Measurements from ENCODE around the gene WARS2. TPM values are rescaled to one million over a fixed set of nuclear protein-coding genes. Genes with fewer than 3 reads are reported as not detected.

Gene WARS2
- 23.9 and 24.5 TPM in 2 replicates for total RNA-seq

DNA sequence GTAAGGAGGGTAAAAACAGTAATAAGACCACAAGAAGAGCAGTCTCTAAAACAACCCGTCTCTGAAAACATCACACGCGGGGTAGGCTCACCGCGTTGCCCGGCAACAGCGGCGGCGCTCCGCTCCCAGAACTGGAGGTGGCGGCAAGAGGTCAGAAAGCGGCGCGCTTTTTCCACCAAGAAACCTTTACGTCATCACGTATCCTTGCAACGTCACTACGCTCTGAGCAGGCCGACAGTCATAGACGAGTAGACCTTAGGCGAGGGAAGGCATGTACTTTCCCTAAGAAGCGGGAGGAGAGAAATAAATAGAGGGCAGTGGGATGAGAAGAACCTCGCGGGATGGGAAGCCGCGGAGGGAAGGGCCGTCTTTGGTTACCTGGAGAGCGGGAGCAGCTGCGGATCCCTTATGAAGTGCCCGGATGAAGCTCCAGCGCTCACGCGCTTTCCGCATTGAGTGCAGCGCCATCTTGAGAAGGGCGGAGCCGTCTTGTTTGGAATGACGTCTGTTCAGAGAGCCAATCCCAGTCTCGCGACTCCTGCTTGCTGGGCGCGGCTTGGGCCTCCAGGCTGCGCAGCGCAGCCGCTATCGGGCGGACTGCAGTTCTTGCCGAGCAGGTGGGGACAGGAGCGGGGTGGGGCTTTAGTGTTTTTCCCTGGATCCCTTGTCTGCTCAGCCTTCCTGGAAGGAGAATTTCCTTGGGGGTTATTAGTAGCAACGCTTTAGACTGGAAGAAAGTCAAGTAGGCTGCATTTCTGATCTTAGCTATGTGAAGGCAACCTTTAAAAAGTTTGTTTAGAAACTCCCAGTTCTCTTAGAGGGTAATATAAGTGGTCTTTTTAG, at the start of gene WARS2:
Gene WARS2, minus strand, starts transcription at position 477 of the 843 bp plus-strand sequence. Its CDS starts 9 bp downstream, at position 468.
- no peaks in the 10 kb centered on the region for H4K20me1 ChIP-seq (ENCODE audit: insufficient read depth, low read length)
- H3K27me3 ChIP-seq (ENCODE audit: insufficient read depth, low read length), result no peaks in the 10 kb centered on the region
- peak; percentile 94 for DNase-seq (ENCODE audit: insufficient read length, low spot score, missing footprints)
- H3K27ac ChIP-seq (ENCODE audit: low read depth, low read length), result peak within 1 kb of the TSS; percentile 100
- H3K4me1 ChIP-seq (ENCODE audit: insufficient read depth, low read length), result peaks cover 14% of the 10 kb centered on the region
- H3K79me2 ChIP-seq (ENCODE audit: insufficient read depth, low read length), result peaks cover 26% of the 10 kb centered on the region
- no peaks in the 10 kb centered on the region for H3K9me3 ChIP-seq (ENCODE audit: low read depth, low read length)
- H3K4me2 ChIP-seq (ENCODE audit: insufficient read depth, low read length), result peak within 1 kb of the TSS; percentile 93
- TF ChIP-seq, protein P1, sequence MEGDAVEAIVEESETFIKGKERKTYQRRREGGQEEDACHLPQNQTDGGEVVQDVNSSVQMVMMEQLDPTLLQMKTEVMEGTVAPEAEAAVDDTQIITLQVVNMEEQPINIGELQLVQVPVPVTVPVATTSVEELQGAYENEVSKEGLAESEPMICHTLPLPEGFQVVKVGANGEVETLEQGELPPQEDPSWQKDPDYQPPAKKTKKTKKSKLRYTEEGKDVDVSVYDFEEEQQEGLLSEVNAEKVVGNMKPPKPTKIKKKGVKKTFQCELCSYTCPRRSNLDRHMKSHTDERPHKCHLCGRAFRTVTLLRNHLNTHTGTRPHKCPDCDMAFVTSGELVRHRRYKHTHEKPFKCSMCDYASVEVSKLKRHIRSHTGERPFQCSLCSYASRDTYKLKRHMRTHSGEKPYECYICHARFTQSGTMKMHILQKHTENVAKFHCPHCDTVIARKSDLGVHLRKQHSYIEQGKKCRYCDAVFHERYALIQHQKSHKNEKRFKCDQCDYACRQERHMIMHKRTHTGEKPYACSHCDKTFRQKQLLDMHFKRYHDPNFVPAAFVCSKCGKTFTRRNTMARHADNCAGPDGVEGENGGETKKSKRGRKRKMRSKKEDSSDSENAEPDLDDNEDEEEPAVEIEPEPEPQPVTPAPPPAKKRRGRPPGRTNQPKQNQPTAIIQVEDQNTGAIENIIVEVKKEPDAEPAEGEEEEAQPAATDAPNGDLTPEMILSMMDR (IDR thresholded peaks at IDR 0.05; ENCODE audit: extremely low read depth, low read depth, low read length), result no peak
- H3K4me3 ChIP-seq (ENCODE audit: insufficient read depth, low read length), result peak within 1 kb of the TSS; percentile 81
- H2AFZ ChIP-seq (ENCODE audit: low read length), result peak within 1 kb of the TSS; percentile 98
- no peaks in the 10 kb centered on the region for H3K36me3 ChIP-seq (ENCODE audit: insufficient read depth, low read length)

DNA sequence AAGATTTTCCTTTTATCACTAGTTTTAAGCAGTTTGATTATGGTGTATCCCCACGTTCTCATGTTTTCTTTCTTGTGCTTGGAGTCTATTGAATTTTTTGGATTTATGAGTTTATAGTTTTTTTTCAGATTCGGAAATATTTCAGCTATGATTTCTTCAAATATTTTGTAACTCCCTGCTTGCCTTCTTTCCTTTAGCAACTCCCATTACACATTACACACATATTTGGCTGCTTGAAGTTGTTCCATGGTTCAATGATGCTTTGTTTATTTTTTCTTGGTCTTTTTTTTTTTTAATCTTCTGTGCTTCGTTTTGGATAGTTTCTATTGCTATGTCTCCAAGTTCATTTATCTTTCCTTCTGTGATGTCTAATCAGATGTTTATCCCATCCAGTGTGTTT, 48.5 kb upstream of the WARS2 start:
- H3K27me3 ChIP-seq (ENCODE audit: insufficient read depth, low read length), result no peaks in the 10 kb centered on the region
- no peaks in the 10 kb centered on the region for H3K9me3 ChIP-seq (ENCODE audit: low read depth, low read length)
- no peaks in the 10 kb centered on the region for H3K4me1 ChIP-seq (ENCODE audit: insufficient read depth, low read length)
- peak overlapping the region; percentile 33 for H3K4me2 ChIP-seq (ENCODE audit: insufficient read depth, low read length)
- no peaks in the 10 kb centered on the region for H3K36me3 ChIP-seq (ENCODE audit: insufficient read depth, low read length)
- TF ChIP-seq, protein P1 (IDR thresholded peaks at IDR 0.05; ENCODE audit: extremely low read depth, low read depth, low read length), result no peak
- no peak overlapping the region for H3K4me3 ChIP-seq (ENCODE audit: insufficient read depth, low read length)
- DNase-seq (ENCODE audit: insufficient read length, low spot score, missing footprints), result no peak
- H2AFZ ChIP-seq (ENCODE audit: low read length), result no peak overlapping the region
- H3K79me2 ChIP-seq (ENCODE audit: insufficient read depth, low read length), result no peaks in the 10 kb centered on the region
- H4K20me1 ChIP-seq (ENCODE audit: insufficient read depth, low read length), result no peaks in the 10 kb centered on the region
- H3K27ac ChIP-seq (ENCODE audit: low read depth, low read length), result no peak overlapping the region

- Histone ChIP-seq H3K79me2 (ENCODE audit: insufficient read depth, low read length) (no peaks in the 10 kb centered on the region), H3K36me3 (ENCODE audit: insufficient read depth, low read length) (no peaks in the 10 kb centered on the region), H4K20me1 (ENCODE audit: insufficient read depth, low read length) (no peaks in the 10 kb centered on the region), H2AFZ (ENCODE audit: low read length) (no peak overlapping the region), H3K4me2 (ENCODE audit: insufficient read depth, low read length) (no peak overlapping the region), H3K27me3 (ENCODE audit: insufficient read depth, low read length) (no peaks in the 10 kb centered on the region), H3K4me3 (ENCODE audit: insufficient read depth, low read length) (no peak overlapping the region), H3K27ac (ENCODE audit: low read depth, low read length) (no peak overlapping the region), H3K9me3 (ENCODE audit: low read depth, low read length) (no peaks in the 10 kb centered on the region), H3K4me1 (ENCODE audit: insufficient read depth, low read length) (no peaks in the 10 kb centered on the region)
- TF ChIP-seq, protein P1 (IDR thresholded peaks at IDR 0.05; ENCODE audit: extremely low read depth, low read depth, low read length), result no peak
- no peak for DNase-seq (ENCODE audit: insufficient read length, low spot score, missing footprints)
These were observed 47.0 kb upstream of the WARS2 start for GRCh38 chr1:119187416-119187815.

DNA sequence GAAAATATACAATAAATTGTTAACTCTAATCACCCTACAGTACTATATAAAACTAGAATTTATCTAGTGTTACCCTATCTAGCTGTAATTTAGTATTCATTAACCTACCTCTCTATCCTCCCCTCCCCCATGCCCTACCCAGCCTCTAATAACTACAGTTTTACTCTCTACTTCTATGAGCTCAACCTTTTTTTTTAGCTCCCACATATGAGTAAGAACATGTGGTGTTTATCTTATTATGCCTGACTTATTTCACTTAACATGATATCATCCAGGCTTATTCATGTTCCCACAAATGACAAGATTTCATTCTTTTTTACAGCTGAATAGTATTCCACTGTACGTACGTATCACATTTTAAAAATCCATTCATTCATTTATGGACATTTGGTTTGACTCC, 46.0 kb upstream of the WARS2 start:
- H3K4me3 ChIP-seq (ENCODE audit: insufficient read depth, low read length), result no peak overlapping the region
- no peak for DNase-seq (ENCODE audit: insufficient read length, low spot score, missing footprints)
- no peaks in the 10 kb centered on the region for H4K20me1 ChIP-seq (ENCODE audit: insufficient read depth, low read length)
- H3K4me2 ChIP-seq (ENCODE audit: insufficient read depth, low read length), result no peak overlapping the region
- no peaks in the 10 kb centered on the region for H3K27me3 ChIP-seq (ENCODE audit: insufficient read depth, low read length)
- no peak overlapping the region for H2AFZ ChIP-seq (ENCODE audit: low read length)
- no peaks in the 10 kb centered on the region for H3K9me3 ChIP-seq (ENCODE audit: low read depth, low read length)
- no peaks in the 10 kb centered on the region for H3K79me2 ChIP-seq (ENCODE audit: insufficient read depth, low read length)
- TF ChIP-seq, protein P1 (IDR thresholded peaks at IDR 0.05; ENCODE audit: extremely low read depth, low read depth, low read length), result no peak
- H3K27ac ChIP-seq (ENCODE audit: low read depth, low read length), result no peak overlapping the region
- no peaks in the 10 kb centered on the region for H3K4me1 ChIP-seq (ENCODE audit: insufficient read depth, low read length)
- no peaks in the 10 kb centered on the region for H3K36me3 ChIP-seq (ENCODE audit: insufficient read depth, low read length)

Measured in osteoblast (primary cell).